Sigmoid colon (tissue), 4 donors: ENCODE results near the gene CYP46A1.

Experiments
- CTCF ChIP-seq, 4 experiments: fragments of 450-650 bp in 3 of 4; fragments of 200-600 bp in 1 of 4; IDR thresholded peaks; one replicate each; pipeline ENCODE4 v1.5.1; 2016 to 2019; ENCODE audit warnings: antibody characterized with exemption in 4 of 4, mild to moderate bottlenecking in 3 of 4, moderate library complexity in 2 of 4
- POLR2A ChIP-seq, 2 donors: fragments of 450-650 bp; IDR thresholded peaks; one replicate each; pipeline ENCODE4 v1.6.1; 2016; ENCODE audit warnings: antibody characterized with exemption in 2 of 2, mild to moderate bottlenecking in 2 of 2, moderate library complexity in 2 of 2
- POLR2AphosphoS5 ChIP-seq, 4 donors: sonication (generic); formaldehyde crosslinking; IDR thresholded peaks; one replicate each; pipeline ENCODE4 v1.6.1; 2017; ENCODE audit warnings: antibody characterized with exemption in 4 of 4

DNA sequence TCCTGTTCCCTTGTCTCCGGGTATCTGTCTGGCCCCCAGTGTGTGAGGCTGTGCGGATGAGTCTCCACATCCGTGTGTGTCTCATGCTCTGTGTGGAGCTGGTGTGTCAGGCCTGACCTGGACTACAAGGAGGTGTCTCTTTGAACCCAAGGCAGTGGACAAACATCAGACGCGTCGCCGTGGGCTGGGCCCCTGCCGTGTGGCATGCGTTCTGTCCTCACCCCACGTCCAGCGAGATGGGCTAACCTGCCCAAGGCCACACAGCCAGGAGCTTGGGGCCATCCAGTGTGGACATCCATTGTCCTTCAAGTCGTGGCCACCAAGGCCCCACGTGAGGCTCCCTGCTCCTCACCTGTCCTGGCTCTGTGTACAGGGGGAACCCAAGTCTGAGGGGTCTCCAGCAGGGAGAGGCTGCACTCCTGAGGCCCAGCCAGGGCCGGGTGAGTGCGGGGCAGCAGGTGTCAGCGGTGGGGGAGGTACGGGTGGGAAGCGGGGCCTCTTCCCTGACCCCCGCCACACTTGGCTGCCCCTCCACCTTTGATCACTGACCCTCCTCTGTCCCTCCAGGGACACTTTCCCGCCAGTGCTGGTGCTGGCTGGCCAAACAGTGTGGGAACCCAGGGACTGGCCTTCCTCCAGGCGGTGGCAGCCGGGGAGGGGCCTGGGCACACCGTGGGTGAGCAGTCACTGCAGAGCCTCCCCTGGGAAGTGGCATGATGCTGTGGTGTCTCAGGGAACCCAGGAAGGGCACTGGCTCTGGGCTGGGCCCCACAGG lies 48.5 kb downstream of the CYP46A1 start:
- TF ChIP-seq CTCF (IDR thresholded peaks at IDR 0.05) (no peak), POLR2A (IDR thresholded peaks at IDR 0.05) (no peak), POLR2AphosphoS5 (IDR thresholded peaks at IDR 0.05) (no peak)
